Hippocampal formation (tissue), 2 donors: ENCODE results near the gene PHF8.

Experiments used
- DNase-seq, 2 donors: peaks; one replicate each; lab custom pipeline; 2025; lab: John Stamatoyannopoulos, UW

Gene PHF8

GRCh38 chrX:54044126-54044876 is at the start of gene PHF8:
PHF8 (minus strand) TSS chrX:54044473; CDS start chrX:54042728, 1,745 bp downstream.
- peak; percentile 79 to 90 for DNase-seq

GRCh38 chrX:54093571-54093970 is 49.3 kb upstream of the PHF8 start:
- no peak for DNase-seq

GRCh38 chrX:54093159-54093558 is 48.9 kb upstream of the PHF8 start:
- no peak for DNase-seq

- DNase-seq = no peak
Observed at GRCh38 chrX:54090880-54091279, 46.6 kb upstream of the PHF8 start.

DNA sequence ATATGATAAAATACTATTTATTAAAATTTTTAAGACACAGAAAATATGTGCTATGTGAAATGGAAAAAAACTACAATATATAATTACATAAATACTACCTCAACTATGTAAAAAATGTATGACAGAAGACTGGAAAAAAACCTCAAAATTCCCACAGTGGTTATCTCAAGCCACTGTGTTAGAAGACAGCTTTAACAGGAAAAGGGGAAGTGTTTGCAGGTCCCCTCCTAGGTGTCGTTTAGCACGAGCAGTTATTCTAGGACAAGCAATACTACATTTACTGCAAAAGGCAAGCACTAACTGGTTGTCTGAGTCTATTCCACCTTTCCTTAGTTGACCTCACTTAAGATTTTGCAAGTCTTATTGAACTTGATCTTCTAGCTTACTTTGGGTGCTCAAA is 44.9 kb upstream of the PHF8 start:
- no peak for DNase-seq

- no peak for DNase-seq
Observed at GRCh38 chrX:54087661-54088060, 43.4 kb upstream of the PHF8 start.

- DNase-seq = no peak
Observed at GRCh38 chrX:54085666-54086065, 41.4 kb upstream of the PHF8 start.

DNA sequence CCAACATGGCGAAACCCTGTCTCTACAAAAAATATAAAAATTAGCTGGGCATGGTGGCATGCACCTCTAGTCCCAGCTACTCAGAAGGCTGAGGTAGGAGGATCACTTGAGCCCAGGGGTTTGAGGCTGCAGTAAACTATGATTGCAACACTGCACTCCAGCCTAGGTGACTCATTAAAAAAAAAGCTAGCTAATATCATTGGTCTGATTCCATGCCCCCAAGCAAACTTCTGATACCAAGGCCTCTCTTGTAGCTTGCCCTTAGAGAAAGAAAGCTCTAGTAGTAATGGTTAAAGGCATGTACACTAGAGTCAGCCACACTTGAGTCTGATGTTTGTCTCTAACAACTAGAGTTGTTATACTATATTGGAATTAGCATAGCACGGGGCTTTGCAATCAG is 32.6 kb upstream of the PHF8 start:
- no peak for DNase-seq

GRCh38 chrX:54074826-54075225 is 30.6 kb upstream of the PHF8 start:
- no peak for DNase-seq

GRCh38 chrX:54067766-54068165 is 23.5 kb upstream of the PHF8 start:
- DNase-seq = no peak

- DNase-seq = no peak
Observed at GRCh38 chrX:54066841-54067240, 22.6 kb upstream of the PHF8 start.

DNA sequence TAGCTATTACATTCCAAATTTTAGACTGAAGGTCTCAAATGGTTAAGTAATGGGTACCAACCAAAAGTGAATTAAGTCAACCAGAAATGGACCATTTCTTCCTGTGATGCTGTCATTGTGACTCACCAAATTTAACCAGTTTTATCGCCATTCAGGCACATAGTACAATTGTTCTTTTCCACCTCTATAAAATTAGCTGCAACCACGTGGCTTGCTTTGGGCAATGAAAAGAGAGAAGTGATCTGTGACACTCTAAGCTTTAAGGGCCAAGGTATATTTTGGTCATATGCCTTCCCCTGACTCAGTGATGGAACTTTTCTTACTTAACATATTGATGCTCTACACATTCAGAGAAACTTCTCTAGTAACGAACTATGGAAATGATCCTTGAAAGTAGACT is 20.3 kb upstream of the PHF8 start:
- no peak for DNase-seq

DNA sequence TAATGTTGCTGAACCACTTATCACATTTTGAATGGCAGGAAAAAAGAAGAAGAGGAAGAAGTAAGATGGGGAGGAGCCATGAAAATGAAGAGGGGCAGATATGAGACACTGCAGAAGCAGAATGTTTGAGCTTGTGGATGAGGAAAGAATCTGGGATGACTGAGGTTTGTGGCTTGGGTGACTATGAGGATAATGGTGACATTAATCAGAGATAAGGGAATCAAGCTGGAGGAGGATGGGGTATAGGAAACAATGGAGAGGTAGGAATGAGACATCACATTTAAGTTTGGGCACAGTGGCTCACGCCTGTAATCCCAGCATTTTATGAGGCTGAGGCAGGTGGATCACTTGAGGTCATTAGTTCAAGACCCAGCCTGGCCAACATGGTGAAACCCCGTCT is 19.1 kb upstream of the PHF8 start:
- no peak for DNase-seq

DNA sequence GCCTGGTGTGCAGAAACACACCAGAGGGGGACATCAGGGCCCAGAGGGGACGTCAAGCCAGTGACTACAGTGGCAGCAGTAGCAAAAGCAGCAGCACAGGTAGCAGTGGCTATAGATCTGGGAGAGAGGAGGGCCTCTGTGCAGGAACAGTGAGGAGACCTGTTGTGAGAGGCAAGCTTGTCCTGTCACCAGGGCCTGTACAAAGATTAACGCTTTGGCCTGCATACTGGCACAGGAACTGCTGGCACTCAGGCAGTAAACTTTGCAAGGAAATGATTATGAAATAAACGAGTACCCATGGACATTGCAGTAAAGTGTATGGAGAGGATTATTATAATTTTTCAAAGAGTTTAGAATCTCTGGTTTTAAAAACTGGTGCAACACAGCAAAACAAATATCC is 5.5 kb upstream of the PHF8 start:
- DNase-seq = no peak

DNA sequence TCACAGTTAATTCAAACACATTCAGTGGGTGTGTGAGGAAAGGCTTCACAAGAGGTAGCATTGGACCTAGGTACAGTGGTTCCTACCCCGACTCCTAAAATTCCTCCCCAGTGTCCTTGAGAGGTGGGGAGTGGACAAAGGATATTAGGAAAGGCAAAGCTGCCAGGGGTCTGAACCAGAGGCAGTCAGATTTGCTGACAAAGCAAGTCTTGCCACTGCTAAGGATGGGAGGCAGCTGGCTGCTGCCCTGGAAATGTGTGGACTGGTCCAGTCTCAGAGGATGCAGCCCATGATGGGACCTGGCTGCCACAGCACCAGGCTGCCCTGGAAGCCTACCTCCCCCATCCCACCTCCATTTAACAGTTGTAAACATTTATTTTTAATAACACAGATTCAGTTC is 4.1 kb upstream of the PHF8 start:
- no peak for DNase-seq

DNA sequence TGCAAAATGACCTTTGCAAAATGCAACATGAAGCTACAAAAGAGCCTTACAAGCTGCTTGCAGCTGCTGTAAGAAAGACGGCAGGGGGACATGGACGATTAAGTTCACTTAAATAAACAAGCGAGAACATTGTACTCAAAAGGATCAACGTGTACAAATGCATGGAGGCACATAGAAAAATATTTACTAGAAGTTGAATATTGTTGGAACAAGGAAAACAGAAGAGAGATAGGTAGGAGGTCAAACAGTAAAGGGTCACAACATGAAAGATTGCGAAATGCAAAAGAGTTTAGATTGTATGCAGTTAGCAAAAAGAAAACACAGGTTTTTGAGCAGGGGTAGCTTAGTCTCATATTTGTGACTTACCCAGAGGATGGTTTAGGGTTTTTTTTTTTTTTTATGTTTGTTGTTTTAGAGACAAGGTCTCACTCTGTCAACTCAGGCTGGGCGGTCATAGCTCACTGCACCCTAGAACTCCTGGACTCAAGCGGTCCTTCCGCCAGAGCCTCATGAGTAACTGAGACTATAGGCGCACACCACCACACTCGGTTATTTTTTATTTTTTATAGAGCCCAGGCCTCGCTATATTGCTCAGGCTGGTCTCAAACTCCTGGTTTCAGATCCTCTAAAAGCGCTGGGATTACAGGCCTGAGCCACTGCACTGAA is 1.4 kb upstream of the PHF8 start:
- no peak for DNase-seq

DNA sequence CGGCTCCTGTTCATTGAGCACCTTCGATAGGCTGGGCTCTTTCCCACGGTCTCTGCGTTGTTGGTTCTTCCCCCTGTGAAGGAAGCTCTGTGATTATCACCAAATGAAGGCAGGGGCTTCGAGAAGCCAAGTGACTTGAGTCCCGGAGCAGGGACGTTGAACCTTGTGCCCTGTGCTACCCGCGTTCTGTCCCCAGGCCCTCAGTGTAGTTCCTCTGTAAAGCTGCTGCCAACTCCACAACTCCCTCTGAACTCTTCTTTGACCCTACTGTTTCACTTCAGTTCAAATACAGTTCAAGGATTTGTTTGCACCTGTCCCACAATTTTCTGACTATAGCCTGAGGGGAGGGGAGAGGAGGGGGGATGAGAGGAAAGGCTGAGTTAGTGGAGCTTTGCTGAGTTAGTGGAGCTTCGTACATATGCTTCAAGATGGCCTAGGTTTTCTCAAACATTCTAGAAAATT is 635 bp upstream of the PHF8 start:
- peak in 1 of 2 donors; percentile 56 for DNase-seq

DNA sequence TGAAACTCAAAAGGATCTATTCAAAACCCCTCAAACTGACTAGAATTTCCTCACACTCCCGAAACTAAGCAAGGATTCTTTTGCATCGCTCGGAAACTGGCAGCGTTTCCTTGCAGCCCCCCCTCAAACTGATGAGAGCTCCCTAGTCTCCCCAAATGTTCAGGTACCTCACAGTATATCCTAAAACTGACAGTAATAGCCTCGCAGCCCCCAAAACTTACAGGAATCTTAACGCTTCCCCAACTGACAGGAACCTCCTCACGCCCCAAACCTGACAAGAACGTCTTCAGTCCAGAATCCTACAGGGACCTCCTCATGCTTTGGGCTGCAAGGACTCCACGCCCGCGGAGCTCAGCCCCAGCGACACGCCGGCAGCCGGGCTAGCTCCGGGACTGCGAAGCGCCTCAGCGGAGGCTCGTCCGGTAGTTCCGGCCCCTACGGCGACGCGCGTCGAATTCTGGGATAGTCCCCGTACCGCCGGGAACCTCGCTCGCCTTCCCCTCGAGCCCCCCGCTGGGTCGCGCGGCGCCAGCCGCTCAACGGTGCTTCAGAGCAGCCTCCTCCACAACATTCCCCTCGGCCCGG is 640 bp downstream of the PHF8 start:
- DNase-seq = no peak

DNA sequence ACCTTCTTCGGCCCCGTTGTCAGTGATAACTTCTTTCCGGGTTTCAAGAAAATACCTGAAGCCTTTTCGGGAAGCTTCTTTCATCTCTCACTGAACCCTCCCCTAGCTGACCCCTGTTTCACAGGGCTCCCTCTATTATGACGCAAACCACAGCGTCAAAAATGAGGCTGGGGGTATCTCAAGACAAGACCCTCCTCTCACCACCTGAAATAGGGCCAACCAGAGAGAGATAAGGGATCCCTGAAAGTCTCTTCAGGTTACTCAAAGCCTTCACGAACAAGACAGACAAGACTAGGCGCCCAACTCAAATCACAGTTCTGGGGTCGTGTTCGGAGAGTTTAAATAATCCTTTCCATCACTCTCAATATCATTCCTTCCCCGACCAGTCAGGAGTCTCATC is 1.2 kb downstream of the PHF8 start:
- no peak for DNase-seq

- no peak for DNase-seq
Observed at GRCh38 chrX:54042609-54043021, 1.7 kb downstream of the PHF8 start.

DNA sequence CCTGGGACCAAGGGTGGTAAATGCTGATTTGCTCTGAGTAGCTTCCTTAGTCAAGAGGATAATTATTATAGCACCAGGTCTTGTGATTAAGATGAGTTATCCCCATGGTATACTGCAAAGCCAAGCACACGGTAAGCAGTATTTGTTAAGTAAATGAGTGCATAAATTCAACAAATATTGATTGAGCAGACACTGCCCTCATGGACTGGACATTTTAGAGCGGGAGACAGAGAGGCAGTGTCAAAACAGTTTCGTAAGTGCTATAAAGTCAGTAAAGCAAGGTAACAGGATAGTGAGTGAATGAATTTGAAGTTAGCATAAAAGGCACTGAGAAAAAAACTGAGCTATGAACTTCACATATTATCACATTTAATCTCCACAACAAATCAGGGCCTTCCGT is 13.9 kb downstream of the PHF8 start:
- DNase-seq = no peak

GRCh38 chrX:54029529-54030143 is 14.6 kb downstream of the PHF8 start:
- no peak for DNase-seq

DNA sequence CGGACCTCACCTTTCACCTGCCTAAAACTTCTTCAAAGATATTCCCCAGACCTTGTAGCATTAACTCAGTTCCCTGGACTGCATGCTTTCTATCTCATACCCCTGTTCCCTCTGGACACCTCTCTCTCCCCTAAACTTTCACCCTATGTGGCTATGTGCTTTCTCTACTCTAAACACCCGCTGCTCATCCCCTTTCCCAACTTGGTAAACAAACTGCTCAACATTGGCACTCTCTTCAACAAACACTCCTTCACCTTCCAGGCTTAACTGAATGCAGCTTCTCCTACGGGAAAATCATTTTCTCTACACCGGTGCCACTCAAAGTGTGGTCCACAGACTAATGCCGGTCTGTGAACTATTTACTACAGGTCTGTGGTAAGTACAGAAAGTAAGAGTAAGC is 19.9 kb downstream of the PHF8 start:
- DNase-seq = no peak
